ENCODE measurements around the gene PHGDH. TPM values are rescaled to one million over a fixed set of nuclear protein-coding genes. Genes with fewer than 3 reads are reported as not detected.

The PHGDH gene
- total and polyA plus RNA-seq, 9 donors, result 34.1 to 488 (median 62.8) TPM

- Histone ChIP-seq H3K27ac (no peak overlapping the region), H3K27me3 (no peaks in the 10 kb centered on the region), H3K9me3 (no peaks in the 10 kb centered on the region), H3K4me1 (ENCODE audit: insufficient read depth) (peaks cover 14% of the 10 kb centered on the region), H3K36me3 (no peaks in the 10 kb centered on the region), H3K4me3 (no peak overlapping the region)
- intact Hi-C loops (cut with DNase I), result no loop called here
- no peak for DNase-seq
- WGBS, 3 donors, result 52 to 62% (median 54%) methylated on average over 5 of the region's 5 CpGs
- TF ChIP-seq CTCF (IDR thresholded peaks at IDR 0.05) (no peak), EP300 (IDR thresholded peaks at IDR 0.05) (no peak), POLR2A (IDR thresholded peaks at IDR 0.05) (no peak)
Observed at GRCh38 chr1:119715542-119715941, 3.8 kb downstream of the PHGDH start.

GRCh38 chr1:119718409-119718808 is 6.7 kb downstream of the PHGDH start:
- no peak for DNase-seq
- intact Hi-C loops (cut with DNase I), result no loop called here
- Histone ChIP-seq H3K9me3 (no peaks in the 10 kb centered on the region), H3K4me1 (ENCODE audit: insufficient read depth) (peaks cover 13% of the 10 kb centered on the region), H3K27me3 (no peaks in the 10 kb centered on the region), H3K36me3 (no peaks in the 10 kb centered on the region), H3K27ac (no peak overlapping the region), H3K4me3 (no peak overlapping the region)
- TF ChIP-seq CTCF (IDR thresholded peaks at IDR 0.05) (no peak), POLR2A (IDR thresholded peaks at IDR 0.05) (no peak), EP300 (IDR thresholded peaks at IDR 0.05) (no peak)

- H3K4me3 ChIP-seq, result no peak overlapping the region
- intact Hi-C loops (cut with DNase I), result no loop called here
- no peaks in the 10 kb centered on the region for H3K9me3 ChIP-seq
- peaks cover 8% of the 10 kb centered on the region for H3K4me1 ChIP-seq (ENCODE audit: insufficient read depth)
- DNase-seq, result no peak
- no peaks in the 10 kb centered on the region for H3K36me3 ChIP-seq
- 93 to 98% (median 96%) methylated on average over 3 of the region's 3 CpGs for WGBS, 3 donors
- H3K27ac ChIP-seq, result no peak overlapping the region
- no peaks in the 10 kb centered on the region for H3K27me3 ChIP-seq
- TF ChIP-seq EP300 (IDR thresholded peaks at IDR 0.05) (no peak), CTCF (IDR thresholded peaks at IDR 0.05) (no peak), POLR2A (IDR thresholded peaks at IDR 0.05) (no peak)
Observed at GRCh38 chr1:119718972-119719371, 7.2 kb downstream of the PHGDH start.

- Histone ChIP-seq H3K9me3 (no peaks in the 10 kb centered on the region), H3K4me3 (no peak overlapping the region), H3K27me3 (no peaks in the 10 kb centered on the region), H3K4me1 (ENCODE audit: insufficient read depth) (no peaks in the 10 kb centered on the region), H3K36me3 (no peaks in the 10 kb centered on the region), H3K27ac (no peak overlapping the region)
- no peak for DNase-seq
- WGBS, 3 donors, result 95 to 98% (median 98%) methylated on average over 11 of the region's 11 CpGs
- TF ChIP-seq EP300 (IDR thresholded peaks at IDR 0.05) (no peak), CTCF (IDR thresholded peaks at IDR 0.05) (no peak), POLR2A (IDR thresholded peaks at IDR 0.05) (no peak)
- intact Hi-C loops (cut with DNase I), result no loop called here
Observed at GRCh38 chr1:119720866-119721440, 9.2 kb downstream of the PHGDH start.

Measured in ovary (tissue), 9 donors.